Measurements from ENCODE around the gene ASPSCR1.
A peak's percentile ranks its signal among the peaks of the same experiment; 100 is the strongest.
"Not testable (repeated sequence)": the region's sequence is repeated elsewhere in the genome, so short reads cannot be mapped to it uniquely, and the experiment has no call there.

Gene ASPSCR1

DNA sequence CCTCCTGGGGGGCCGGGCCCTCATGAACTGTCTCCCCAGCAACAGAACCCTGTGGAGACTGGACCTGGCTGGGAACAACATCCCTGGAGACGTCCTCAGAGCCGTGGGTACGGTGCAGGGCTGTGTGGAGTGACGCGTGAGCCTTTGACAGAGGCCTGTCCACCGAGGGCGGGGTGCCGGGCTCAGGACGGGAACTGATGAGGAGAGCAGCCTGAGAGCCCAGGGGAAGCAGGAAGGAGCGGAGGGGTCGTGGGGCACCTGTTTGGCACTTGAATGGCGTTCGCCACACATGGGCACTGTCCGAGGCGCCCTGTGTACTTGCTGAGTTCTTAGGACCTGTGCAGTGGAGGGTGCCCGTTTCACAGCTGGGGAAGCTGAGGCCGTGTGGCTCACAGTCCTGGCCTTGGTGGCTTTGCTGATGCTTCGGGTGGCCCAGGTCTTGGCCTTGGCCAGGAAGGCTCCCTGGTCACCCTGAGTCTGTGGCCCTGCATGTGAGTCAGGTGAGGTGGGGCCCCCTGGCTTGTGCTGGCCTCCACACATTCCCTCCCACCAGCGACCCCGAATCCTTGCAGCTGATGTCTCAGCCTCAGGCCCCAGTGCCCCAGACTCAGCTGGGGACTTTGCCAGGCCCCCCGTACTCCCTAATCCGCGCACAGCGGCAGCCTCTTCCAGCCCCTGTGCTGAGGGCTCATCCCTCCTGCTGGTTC is 48.1 kb downstream of the ASPSCR1 start:
- DNase-seq = no peak

DNA sequence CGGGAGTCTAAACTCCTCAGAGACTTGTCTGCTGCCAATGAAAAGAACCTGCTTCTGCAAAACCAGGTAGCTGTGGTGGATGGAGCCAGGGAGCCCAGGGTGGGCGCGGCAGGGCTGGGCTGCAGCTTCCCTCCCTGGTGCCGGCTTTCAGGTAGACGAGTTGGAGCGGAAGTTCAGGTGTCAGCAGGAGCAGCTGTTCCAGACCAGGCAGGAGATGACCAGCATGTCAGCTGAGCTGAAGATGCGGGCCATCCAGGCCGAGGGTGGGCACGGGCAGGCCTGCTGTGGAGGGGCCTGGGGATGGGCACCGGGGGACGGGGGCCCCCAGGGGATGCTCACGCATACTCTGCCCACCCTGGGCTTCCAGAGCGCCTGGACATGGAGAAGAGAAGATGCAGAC is 50.8 kb downstream of the ASPSCR1 start:
- no peak for DNase-seq

DNA sequence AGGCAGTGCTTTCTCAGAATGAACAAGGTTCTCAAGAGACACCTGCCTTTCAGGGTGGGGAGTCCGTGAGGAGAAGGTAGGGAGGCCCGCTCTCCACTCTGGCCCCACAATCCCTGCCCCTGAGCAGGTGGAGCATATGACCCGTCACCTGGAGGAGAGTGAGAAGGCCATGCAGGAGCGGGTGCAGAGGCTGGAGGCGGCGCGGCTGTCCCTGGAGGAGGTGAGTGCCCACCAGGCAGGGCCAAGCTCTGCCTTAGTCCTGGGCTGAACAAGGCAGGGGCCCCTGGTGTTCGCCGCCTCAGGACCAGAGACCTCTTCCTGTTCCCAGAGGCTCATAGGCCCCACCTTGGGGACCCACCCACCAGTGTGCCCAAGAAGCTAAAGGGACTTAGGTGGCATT is 51.5 kb downstream of the ASPSCR1 start:
- DNase-seq = no peak

GRCh38 chr17:82029391-82029790 is 52.0 kb downstream of the ASPSCR1 start:
- no peak for DNase-seq

DNA sequence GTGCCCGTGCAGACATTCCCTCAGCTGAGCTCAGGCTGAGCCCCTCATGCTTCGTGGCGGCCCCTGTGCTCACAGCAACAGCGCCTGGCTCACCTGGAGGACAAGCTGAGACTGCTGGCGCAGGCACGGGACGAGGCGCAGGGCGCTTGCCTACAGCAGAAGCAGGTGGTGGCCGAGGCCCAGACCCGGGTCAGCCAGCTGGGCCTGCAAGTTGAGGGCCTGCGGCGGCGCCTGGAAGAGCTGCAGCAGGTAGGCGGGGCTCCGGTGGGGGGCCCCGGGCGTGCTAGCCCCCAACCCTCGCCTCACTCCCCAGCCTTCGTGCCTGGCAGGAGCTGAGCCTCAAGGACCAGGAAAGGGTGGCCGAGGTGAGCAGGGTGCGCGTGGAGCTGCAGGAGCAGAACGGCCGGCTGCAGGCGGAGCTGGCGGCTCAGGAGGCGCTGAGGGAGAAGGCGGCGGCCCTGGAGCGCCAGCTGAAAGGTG is 52.6 kb downstream of the ASPSCR1 start:
- DNase-seq = no peak

DNA sequence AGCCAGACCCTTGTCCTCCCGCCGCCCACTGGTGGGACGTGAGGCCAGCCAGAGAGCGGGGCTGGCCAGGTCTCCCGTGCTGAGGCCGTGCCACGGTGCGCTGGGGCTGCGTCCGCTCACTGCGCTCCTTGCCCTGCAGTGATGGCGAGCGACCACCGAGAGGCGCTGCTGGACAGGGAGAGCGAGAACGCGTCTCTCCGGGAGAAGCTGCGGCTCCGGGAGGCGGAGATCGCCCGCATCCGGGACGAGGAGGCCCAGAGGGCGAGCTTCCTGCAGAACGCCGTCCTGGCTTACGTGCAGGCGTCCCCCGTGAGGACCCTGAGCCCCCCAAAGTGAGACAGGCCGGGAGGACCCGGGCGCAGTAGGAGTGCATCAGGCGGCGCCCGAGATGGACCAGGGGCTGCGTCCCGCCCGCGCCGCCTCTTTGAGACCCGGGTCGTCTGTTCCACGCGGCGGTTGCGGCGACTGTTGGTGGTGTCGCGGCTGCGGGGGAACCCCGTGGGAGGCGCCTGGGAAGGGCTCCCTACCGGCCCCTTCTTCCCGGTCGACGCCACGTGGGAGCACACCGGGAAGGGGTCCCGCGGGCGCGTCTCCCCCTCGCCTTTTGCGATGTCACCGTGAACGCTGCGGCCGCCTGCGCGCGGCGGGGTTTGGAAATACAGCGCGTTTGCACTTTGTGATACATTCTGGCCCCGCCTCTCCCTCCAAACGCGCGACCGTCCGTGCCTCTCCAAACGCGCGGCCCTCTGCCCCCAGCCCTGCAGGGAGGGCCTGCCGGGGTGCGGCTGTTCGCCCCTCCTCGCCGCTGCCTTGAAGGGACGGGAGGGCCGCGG is 53.3 kb downstream of the ASPSCR1 start:
- peak; percentile 64 to 88 (median 80) for DNase-seq

DNA sequence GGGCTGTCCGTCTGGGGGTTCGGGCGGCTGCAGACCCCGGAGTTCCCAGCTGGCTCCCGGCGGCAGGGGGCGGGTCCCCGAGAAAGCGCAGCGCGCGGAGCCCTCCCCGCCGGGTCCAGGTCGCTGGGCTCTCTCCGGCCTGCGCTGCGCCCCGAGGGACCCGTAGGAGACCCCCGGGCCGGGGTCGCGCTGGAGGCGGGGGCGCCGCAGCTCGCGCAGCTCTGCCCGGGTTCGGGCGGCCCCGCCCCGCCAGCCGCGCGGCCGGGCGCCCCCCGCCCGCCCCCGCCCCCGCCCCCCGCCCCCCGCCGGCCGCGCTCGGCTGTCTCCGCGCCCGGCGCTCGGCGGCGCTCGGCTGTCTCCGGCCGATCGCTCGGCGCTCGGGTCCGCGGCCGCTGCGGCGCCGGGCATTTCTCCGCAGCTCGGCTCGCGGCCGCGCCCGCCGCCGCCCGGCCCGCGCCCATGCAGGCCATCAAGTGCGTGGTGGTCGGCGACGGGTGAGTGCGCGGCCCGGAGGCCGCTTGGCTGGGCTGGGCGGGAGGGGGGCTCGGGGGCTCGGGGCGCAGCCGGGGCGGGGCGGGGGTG is 54.0 kb downstream of the ASPSCR1 start, which contains the start of gene RAC3:
TSS of gene RAC3 (plus strand) at position 376 of the 582 bp plus-strand sequence. CDS start at position 460, 84 bp downstream.
- DNase-seq = no peak

- peak in 4 of 6 experiments; percentile 11 to 46 (median 16) for DNase-seq
Observed at GRCh38 chr17:82031885-82032627, 54.6 kb downstream of the ASPSCR1 start.

- DNase-seq = no peak
Observed at GRCh38 chr17:82033359-82034085, 56.1 kb downstream of the ASPSCR1 start.

DNA sequence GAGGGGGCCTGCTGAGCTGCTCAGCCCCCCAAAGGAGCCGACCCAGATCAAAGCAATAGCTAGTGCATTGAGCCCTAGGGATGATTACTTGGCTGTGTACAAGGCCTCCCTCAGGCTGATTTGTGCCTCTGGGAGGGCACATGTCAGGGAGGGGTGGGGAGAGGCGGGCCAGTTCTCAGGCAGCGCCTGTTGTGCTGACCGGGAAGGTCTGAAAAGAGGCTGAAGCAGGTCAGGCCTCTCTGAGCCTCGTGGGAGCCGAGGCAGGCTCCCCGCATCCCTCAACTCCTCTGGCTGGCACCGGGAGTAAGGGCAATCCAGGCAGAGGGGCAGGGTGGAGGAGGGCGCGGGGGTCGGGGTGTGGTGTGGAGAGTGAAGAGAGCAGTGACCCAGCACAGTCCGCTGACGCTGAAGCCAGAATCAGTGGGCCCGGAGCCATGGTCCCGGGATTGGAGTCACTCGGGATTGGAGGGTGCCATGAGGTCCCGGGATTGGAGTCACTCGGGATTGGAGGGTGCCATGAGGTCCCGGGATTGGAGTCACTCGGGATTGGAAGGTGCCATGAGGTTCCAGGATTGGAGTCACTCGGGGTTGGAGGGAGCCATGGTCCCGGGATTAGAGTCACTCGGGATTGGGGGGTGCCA is 57.1 kb downstream of the ASPSCR1 start:
- no peak for DNase-seq

- no peak for DNase-seq
Observed at GRCh38 chr17:82035488-82035887, 58.1 kb downstream of the ASPSCR1 start.

GRCh38 chr17:82035956-82036633 is 58.7 kb downstream of the ASPSCR1 start:
- DNase-seq = no peak

- no peak for DNase-seq
Observed at GRCh38 chr17:82036634-82037091, 59.2 kb downstream of the ASPSCR1 start.

GRCh38 chr17:82037092-82037888 is 59.9 kb downstream of the ASPSCR1 start, which contains the start of gene DCXR:
DCXR (minus strand) TSS chr17:82037697; CDS start chr17:82037682, 15 bp downstream.
- peak; percentile 87 to 94 (median 90) for DNase-seq

DNA sequence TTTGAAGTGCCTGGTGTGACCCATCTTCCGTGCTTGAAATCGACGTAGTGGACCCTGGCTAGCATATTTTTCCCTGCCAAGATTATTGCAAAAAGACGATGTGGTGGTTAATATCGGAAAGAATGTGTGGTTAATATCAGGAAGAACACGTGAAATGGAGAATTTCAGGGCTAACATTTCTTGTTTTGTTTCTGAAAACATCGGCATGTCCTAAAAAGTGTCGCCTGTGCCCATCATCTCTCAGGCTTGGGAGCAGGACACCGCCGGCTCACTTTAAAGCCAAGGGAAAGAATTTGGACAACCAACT is 60.4 kb downstream of the ASPSCR1 start:
- no peak for DNase-seq

- DNase-seq = not testable (repeated sequence)
Observed at GRCh38 chr17:82038796-82039409, 61.5 kb downstream of the ASPSCR1 start.

- no peak for DNase-seq
Observed at GRCh38 chr17:82039695-82040299, 62.4 kb downstream of the ASPSCR1 start.

- no peak for DNase-seq
Observed at GRCh38 chr17:82041144-82041814, 63.9 kb downstream of the ASPSCR1 start.

All from stimulated activated naive CD4-positive, alpha-beta T cell (primary cell).